Epidermal melanocyte (primary cell): ENCODE measurements around the gene MEIKIN.

ENCODE experiments used
- DNase-seq: peaks from one replicate; pipeline ENCODE4 v3.0.0; 2011; ENCODE audit warnings: low spot score; ENCODE audit not compliant: insufficient read length

The MEIKIN gene

GRCh38 chr5:131945551-131946168 is at the start of gene MEIKIN:
TSS of gene MEIKIN (minus strand) at chr5:131945663. CDS start at chr5:131945505, 158 bp downstream.
- DNase-seq: no peak

- no peak for DNase-seq
Observed at GRCh38 chr5:131994533-131995226, 49.2 kb upstream of the MEIKIN start.

- no peak for DNase-seq
Observed at GRCh38 chr5:131994090-131994489, 48.6 kb upstream of the MEIKIN start.

- DNase-seq: no peak
Observed at GRCh38 chr5:131993676-131994075, 48.2 kb upstream of the MEIKIN start.

- DNase-seq: no peak
Observed at GRCh38 chr5:131992370-131992769, 46.9 kb upstream of the MEIKIN start.

- DNase-seq: no peak
Observed at GRCh38 chr5:131991593-131992324, 46.3 kb upstream of the MEIKIN start.

GRCh38 chr5:131990716-131991115 is 45.3 kb upstream of the MEIKIN start:
- DNase-seq: no peak

GRCh38 chr5:131988601-131989000 is 43.1 kb upstream of the MEIKIN start:
- DNase-seq: no peak

GRCh38 chr5:131987251-131987650 is 41.8 kb upstream of the MEIKIN start:
- DNase-seq: no peak

- DNase-seq: no peak
Observed at GRCh38 chr5:131986161-131986912, 40.9 kb upstream of the MEIKIN start.

- DNase-seq: no peak
Observed at GRCh38 chr5:131984956-131985665, 39.6 kb upstream of the MEIKIN start.

- no peak for DNase-seq
Observed at GRCh38 chr5:131983244-131983771, 37.8 kb upstream of the MEIKIN start.

- DNase-seq: no peak
Observed at GRCh38 chr5:131981516-131981915, 36.1 kb upstream of the MEIKIN start.

GRCh38 chr5:131980696-131981095 is 35.2 kb upstream of the MEIKIN start:
- no peak for DNase-seq

GRCh38 chr5:131979816-131980215 is 34.4 kb upstream of the MEIKIN start:
- no peak for DNase-seq

- no peak for DNase-seq
Observed at GRCh38 chr5:131977212-131977604, 31.7 kb upstream of the MEIKIN start.

GRCh38 chr5:131976414-131977211 is 31.1 kb upstream of the MEIKIN start:
- no peak for DNase-seq

GRCh38 chr5:131974956-131975726 is 29.7 kb upstream of the MEIKIN start:
- DNase-seq: no peak

GRCh38 chr5:131974622-131974955 is 29.1 kb upstream of the MEIKIN start:
- DNase-seq: no peak
